Middle frontal gyrus (tissue), 1 donor: Measurements from ENCODE around the gene ZNF469.
"Not testable (repeated sequence)": the region's sequence is repeated elsewhere in the genome, so short reads cannot be mapped to it uniquely, and the experiment has no call there.

Experiments used
- DNase-seq: peaks from one replicate; pipeline ENCODE4 v3.0.0-alpha.2; 2015; ENCODE audit warnings: low spot score; ENCODE audit errors: extremely low spot score

The ZNF469 gene

GRCh38 chr16:88360401-88360800, 22.4 kb upstream of the ZNF469 start:
- not testable (repeated sequence) for DNase-seq

- DNase-seq = no peak
Observed at GRCh38 chr16:88360999-88361398, 21.8 kb upstream of the ZNF469 start.

- DNase-seq = no peak
Observed at GRCh38 chr16:88361775-88362174, 21.0 kb upstream of the ZNF469 start.

GRCh38 chr16:88363239-88363891, 19.4 kb upstream of the ZNF469 start:
- no peak for DNase-seq

GRCh38 chr16:88365244-88365865, 17.4 kb upstream of the ZNF469 start:
- no peak for DNase-seq

GRCh38 chr16:88366032-88366703, 16.6 kb upstream of the ZNF469 start:
- no peak for DNase-seq

- DNase-seq = no peak
Observed at GRCh38 chr16:88366704-88367047, 16.1 kb upstream of the ZNF469 start.

- no peak for DNase-seq
Observed at GRCh38 chr16:88367560-88367959, 15.2 kb upstream of the ZNF469 start.

- DNase-seq = no peak
Observed at GRCh38 chr16:88368036-88368435, 14.7 kb upstream of the ZNF469 start.

GRCh38 chr16:88368994-88369393, 13.8 kb upstream of the ZNF469 start:
- no peak for DNase-seq

GRCh38 chr16:88369447-88370008, 13.2 kb upstream of the ZNF469 start:
- DNase-seq = no peak

- no peak for DNase-seq
Observed at GRCh38 chr16:88370365-88370764, 12.4 kb upstream of the ZNF469 start.

GRCh38 chr16:88372522-88372921, 10.2 kb upstream of the ZNF469 start:
- no peak for DNase-seq

- DNase-seq = no peak
Observed at GRCh38 chr16:88373211-88373610, 9.5 kb upstream of the ZNF469 start.

- no peak for DNase-seq
Observed at GRCh38 chr16:88373927-88374492, 8.7 kb upstream of the ZNF469 start.

GRCh38 chr16:88374736-88375135, 8.0 kb upstream of the ZNF469 start:
- no peak for DNase-seq

- DNase-seq = no peak
Observed at GRCh38 chr16:88375236-88375975, 7.4 kb upstream of the ZNF469 start.

GRCh38 chr16:88375996-88376834, 6.5 kb upstream of the ZNF469 start:
- DNase-seq = no peak

GRCh38 chr16:88376835-88377726, 5.7 kb upstream of the ZNF469 start:
- no peak for DNase-seq

GRCh38 chr16:88377961-88378360, 4.8 kb upstream of the ZNF469 start:
- DNase-seq = no peak
